T-helper 2 cell treated with Interferon-gamma antibody and Interleukin-4, amounts not matched to agents 5 μg/mL and 100 μg/mL, for 36 hours (primary cell): ENCODE data around the gene GJC2.
"Not testable (repeated sequence)": the region's sequence is repeated elsewhere in the genome, so short reads cannot be mapped to it uniquely, and the experiment has no call there.

ENCODE experiments used
- DNase-seq: peaks from one replicate; pipeline ENCODE4 v3.0.0; 2021; ENCODE audit warnings: low spot score
- H3K27ac Mint-ChIP-seq: one replicate; pipeline ENCODE4 v1.8.0; 2021; ENCODE audit warnings: mild to moderate bottlenecking, mixed read lengths
- H3K27me3 Mint-ChIP-seq: one replicate; pipeline ENCODE4 v1.8.0; 2021; ENCODE audit warnings: low read depth, mixed read lengths
- H3K36me3 Mint-ChIP-seq: one replicate; pipeline ENCODE4 v1.8.0; 2021; ENCODE audit warnings: low read depth, mixed read lengths
- H3K4me1 Mint-ChIP-seq: one replicate; pipeline ENCODE4 v1.8.0; 2021; ENCODE audit warnings: low read depth, mixed read lengths
- H3K4me3 Mint-ChIP-seq: one replicate; pipeline ENCODE4 v1.8.0; 2022; ENCODE audit warnings: mild to moderate bottlenecking, moderate library complexity, mixed read lengths
- H3K9me3 Mint-ChIP-seq: one replicate; pipeline ENCODE4 v1.8.0; 2021; ENCODE audit warnings: mixed read lengths

GJC2 gene

GRCh38 chr1:228108742-228109072, 41.0 kb upstream of the GJC2 start:
- peaks cover 24% of the 10 kb centered on the region for H3K4me1 Mint-ChIP-seq
- peak overlapping the region; percentile 92 for H3K4me3 Mint-ChIP-seq
- DNase-seq: no peak

GRCh38 chr1:228109073-228109961, 40.4 kb upstream of the GJC2 start, which contains the start of gene MRPL55:
Gene MRPL55 (minus strand): TSS chr1:228109299. CDS start chr1:228108260, 1,039 bp downstream.
- peak within 1 kb of the TSS; percentile 95 for H3K27ac Mint-ChIP-seq
- peaks cover 6% of the 10 kb centered on the region for H3K36me3 Mint-ChIP-seq
- no peaks in the 10 kb centered on the region for H3K9me3 Mint-ChIP-seq
- H3K27me3 Mint-ChIP-seq: no peaks in the 10 kb centered on the region
- H3K4me3 Mint-ChIP-seq: peak within 1 kb of the TSS; percentile 92
- peak; percentile 98 for DNase-seq
- peaks cover 20% of the 10 kb centered on the region for H3K4me1 Mint-ChIP-seq

More at GRCh38 chr1:228108742-228109072, 41.0 kb upstream of the GJC2 start:
- peak overlapping the region; percentile 95 for H3K27ac Mint-ChIP-seq
- H3K27me3 Mint-ChIP-seq: no peaks in the 10 kb centered on the region
- no peaks in the 10 kb centered on the region for H3K9me3 Mint-ChIP-seq
- H3K36me3 Mint-ChIP-seq: peaks cover 6% of the 10 kb centered on the region

- Mint-ChIP-seq H3K27ac (peak overlapping the region; percentile 95), H3K9me3 (no peaks in the 10 kb centered on the region)
- no peak for DNase-seq
These were observed 39.7 kb upstream of the GJC2 start for GRCh38 chr1:228109962-228110488.

GRCh38 chr1:228110556-228110955, 39.2 kb upstream of the GJC2 start:
- Mint-ChIP-seq H3K4me3 (peak overlapping the region; percentile 7), H3K4me1 (peaks cover 16% of the 10 kb centered on the region), H3K36me3 (peaks cover 6% of the 10 kb centered on the region), H3K27ac (no peak overlapping the region), H3K9me3 (no peaks in the 10 kb centered on the region), H3K27me3 (no peaks in the 10 kb centered on the region)
- no peak for DNase-seq

More at GRCh38 chr1:228109962-228110488, 39.7 kb upstream of the GJC2 start:
- Mint-ChIP-seq H3K36me3 (peaks cover 6% of the 10 kb centered on the region), H3K4me3 (peak overlapping the region; percentile 92), H3K4me1 (peaks cover 16% of the 10 kb centered on the region), H3K27me3 (no peaks in the 10 kb centered on the region)

- not testable (repeated sequence) for H3K9me3 Mint-ChIP-seq, H3K27me3 Mint-ChIP-seq, H3K27ac Mint-ChIP-seq, H3K36me3 Mint-ChIP-seq, DNase-seq, H3K4me3 Mint-ChIP-seq
- H3K4me1 Mint-ChIP-seq: peaks cover 16% of the 10 kb centered on the region
These were observed 38.4 kb upstream of the GJC2 start for GRCh38 chr1:228111315-228111714.

GRCh38 chr1:228112167-228112566, 37.6 kb upstream of the GJC2 start:
- peaks cover 16% of the 10 kb centered on the region for H3K4me1 Mint-ChIP-seq
- H3K27me3 Mint-ChIP-seq: no peaks in the 10 kb centered on the region
- no peak for DNase-seq
- H3K27ac Mint-ChIP-seq: no peak overlapping the region
- no peak overlapping the region for H3K4me3 Mint-ChIP-seq
- no peaks in the 10 kb centered on the region for H3K9me3 Mint-ChIP-seq
- peaks cover 3% of the 10 kb centered on the region for H3K36me3 Mint-ChIP-seq

- H3K27me3 Mint-ChIP-seq: no peaks in the 10 kb centered on the region
- no peak overlapping the region for H3K27ac Mint-ChIP-seq
- H3K36me3 Mint-ChIP-seq: peaks cover 5% of the 10 kb centered on the region
- DNase-seq: no peak
- H3K9me3 Mint-ChIP-seq: peaks cover 3% of the 10 kb centered on the region
- H3K4me3 Mint-ChIP-seq: no peak overlapping the region
- H3K4me1 Mint-ChIP-seq: peaks cover 16% of the 10 kb centered on the region
These were observed 37.1 kb upstream of the GJC2 start for GRCh38 chr1:228112617-228113016.

GRCh38 chr1:228114827-228115226, 34.9 kb upstream of the GJC2 start:
- Mint-ChIP-seq H3K4me3 (no peak overlapping the region), H3K36me3 (peaks cover 7% of the 10 kb centered on the region), H3K4me1 (peaks cover 7% of the 10 kb centered on the region), H3K27ac (no peak overlapping the region), H3K9me3 (peaks cover 16% of the 10 kb centered on the region), H3K27me3 (no peaks in the 10 kb centered on the region)
- DNase-seq: no peak

GRCh38 chr1:228117335-228117734, 32.4 kb upstream of the GJC2 start:
- peaks cover 7% of the 10 kb centered on the region for H3K36me3 Mint-ChIP-seq
- peaks cover 21% of the 10 kb centered on the region for H3K9me3 Mint-ChIP-seq
- H3K4me1 Mint-ChIP-seq: peaks cover 4% of the 10 kb centered on the region
- H3K27ac Mint-ChIP-seq: no peak overlapping the region
- no peaks in the 10 kb centered on the region for H3K27me3 Mint-ChIP-seq
- no peak for DNase-seq
- H3K4me3 Mint-ChIP-seq: no peak overlapping the region

GRCh38 chr1:228118040-228118439, 31.7 kb upstream of the GJC2 start:
- peaks cover 21% of the 10 kb centered on the region for H3K9me3 Mint-ChIP-seq
- H3K36me3 Mint-ChIP-seq: peaks cover 7% of the 10 kb centered on the region
- peaks cover 4% of the 10 kb centered on the region for H3K4me1 Mint-ChIP-seq
- DNase-seq: no peak
- no peak overlapping the region for H3K4me3 Mint-ChIP-seq
- no peaks in the 10 kb centered on the region for H3K27me3 Mint-ChIP-seq
- no peak overlapping the region for H3K27ac Mint-ChIP-seq

- no peak overlapping the region for H3K27ac Mint-ChIP-seq
These were observed 29.4 kb upstream of the GJC2 start for GRCh38 chr1:228120351-228120750.

GRCh38 chr1:228120857-228121489, 28.8 kb upstream of the GJC2 start:
- Mint-ChIP-seq H3K4me3 (peak overlapping the region; percentile 41), H3K9me3 (peaks cover 21% of the 10 kb centered on the region), H3K27me3 (no peaks in the 10 kb centered on the region), H3K27ac (no peak overlapping the region), H3K4me1 (peaks cover 4% of the 10 kb centered on the region), H3K36me3 (peaks cover 7% of the 10 kb centered on the region)
- no peak for DNase-seq

More at GRCh38 chr1:228120351-228120750, 29.4 kb upstream of the GJC2 start:
- no peak for DNase-seq
- Mint-ChIP-seq H3K4me1 (peaks cover 4% of the 10 kb centered on the region), H3K27me3 (no peaks in the 10 kb centered on the region), H3K4me3 (no peak overlapping the region), H3K36me3 (peaks cover 7% of the 10 kb centered on the region), H3K9me3 (peaks cover 21% of the 10 kb centered on the region)

GRCh38 chr1:228122921-228123441, 26.7 kb upstream of the GJC2 start:
- peaks cover 2% of the 10 kb centered on the region for H3K36me3 Mint-ChIP-seq
- H3K9me3 Mint-ChIP-seq: peaks cover 15% of the 10 kb centered on the region
- H3K4me3 Mint-ChIP-seq: no peak overlapping the region
- peaks cover 4% of the 10 kb centered on the region for H3K4me1 Mint-ChIP-seq
- H3K27me3 Mint-ChIP-seq: peaks cover 3% of the 10 kb centered on the region
- no peak for DNase-seq
- no peak overlapping the region for H3K27ac Mint-ChIP-seq

- peaks cover 12% of the 10 kb centered on the region for H3K9me3 Mint-ChIP-seq
- no peak overlapping the region for H3K27ac Mint-ChIP-seq
- no peaks in the 10 kb centered on the region for H3K36me3 Mint-ChIP-seq
- no peak overlapping the region for H3K4me3 Mint-ChIP-seq
- H3K27me3 Mint-ChIP-seq: peaks cover 6% of the 10 kb centered on the region
- peaks cover 4% of the 10 kb centered on the region for H3K4me1 Mint-ChIP-seq
- no peak for DNase-seq
These were observed 26.2 kb upstream of the GJC2 start for GRCh38 chr1:228123505-228123904.
